HG03025 (cell line): ENCODE results near the gene COMMD1.

Experiments used
- ATAC-seq: cut with Tn5 transposase; IDR thresholded peaks from one replicate; pipeline ENCODE4 v1.9.1; 2021; ENCODE audit warnings: mild to moderate bottlenecking, moderate library complexity; ENCODE audit not compliant: unreplicated experiment, low FRiP score

Gene COMMD1

GRCh38 chr2:62055724-62056336 lies 150.4 kb downstream of the COMMD1 start:
- ATAC-seq: no peak

DNA sequence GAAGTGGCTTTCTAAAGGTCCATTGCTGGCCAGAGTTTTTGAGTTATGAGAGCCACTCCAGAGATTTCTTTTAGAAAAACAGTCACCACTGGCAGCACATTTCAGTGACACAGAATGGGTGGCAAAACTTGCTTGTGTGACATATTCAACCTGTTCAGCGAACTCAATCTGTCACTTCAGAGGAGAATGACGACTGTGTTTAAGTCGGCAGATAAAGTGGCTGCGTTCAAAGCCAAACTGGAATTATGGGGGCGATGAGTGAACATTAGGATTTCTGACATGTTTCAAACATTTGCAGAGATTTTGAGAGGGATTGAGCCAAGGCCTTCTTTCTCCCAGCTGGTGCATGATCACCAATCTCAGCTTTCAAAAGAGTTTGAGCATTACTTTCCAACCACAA lies 150.9 kb downstream of the COMMD1 start:
- no peak for ATAC-seq

DNA sequence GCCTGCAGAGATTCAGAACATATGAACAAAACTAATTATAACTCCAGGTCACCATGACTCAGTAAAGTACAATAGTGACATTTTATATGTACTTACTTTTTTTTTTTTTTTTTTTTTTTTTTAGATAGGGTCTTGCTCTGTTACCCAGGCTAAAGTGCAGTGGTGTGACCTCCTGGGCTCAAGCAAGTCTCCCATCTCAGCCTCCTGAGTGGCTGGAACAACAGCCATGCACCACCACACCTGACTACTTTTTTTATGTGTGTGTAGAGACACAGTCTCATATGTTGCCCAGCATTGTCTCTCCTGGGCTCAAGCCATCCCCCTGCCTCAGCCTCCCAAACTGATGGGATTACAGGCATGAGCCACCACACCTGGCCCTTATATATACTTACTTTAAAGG lies 159.8 kb downstream of the COMMD1 start:
- ATAC-seq: no peak

- ATAC-seq: no peak
These were observed 165.7 kb downstream of the COMMD1 start for GRCh38 chr2:62071126-62071598.

- no peak for ATAC-seq
These were observed 166.5 kb downstream of the COMMD1 start for GRCh38 chr2:62071760-62072680.

DNA sequence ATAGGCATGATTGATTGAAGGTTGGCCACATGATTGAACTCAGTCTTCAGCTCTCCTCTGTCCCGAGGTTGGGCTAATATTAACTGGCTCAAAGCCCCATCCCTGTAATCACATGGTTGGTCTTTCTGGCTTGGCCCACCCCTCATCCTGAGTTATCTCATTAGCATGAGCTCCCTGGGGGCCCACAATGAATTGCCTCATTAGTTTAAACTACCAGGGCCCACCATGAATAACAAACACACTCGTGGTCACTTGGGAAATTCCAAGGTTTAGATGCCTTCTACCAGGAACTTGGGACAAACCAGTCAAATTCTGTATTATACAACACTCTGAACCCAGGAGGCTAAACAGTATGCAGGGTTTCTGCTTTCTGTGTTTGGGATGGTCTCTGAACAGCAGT lies 168.8 kb downstream of the COMMD1 start:
- ATAC-seq: no peak

- ATAC-seq: no peak
These were observed 171.6 kb downstream of the COMMD1 start for GRCh38 chr2:62076980-62077638.

GRCh38 chr2:62084801-62085200 lies 179.3 kb downstream of the COMMD1 start:
- no peak for ATAC-seq

GRCh38 chr2:62089658-62090057 lies 184.2 kb downstream of the COMMD1 start:
- no peak for ATAC-seq

DNA sequence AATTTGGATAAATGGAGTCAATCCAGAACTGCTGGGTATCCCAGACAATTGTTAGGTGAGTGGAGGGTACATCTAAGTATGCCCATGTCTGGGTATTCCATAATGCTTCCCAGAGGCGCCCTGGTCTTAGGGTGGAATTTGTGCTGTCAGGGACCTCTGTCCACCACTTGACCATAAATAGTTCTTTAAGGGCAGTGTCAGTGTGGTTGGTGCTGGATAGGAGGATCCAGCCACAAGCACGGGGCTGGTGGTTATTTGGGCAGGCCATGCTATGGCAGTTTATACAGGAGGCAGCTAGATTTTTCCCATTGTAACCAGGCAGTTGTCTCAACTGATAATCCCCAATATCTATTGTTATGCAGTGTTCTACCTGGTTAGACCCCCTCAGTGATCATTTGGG lies 186.0 kb downstream of the COMMD1 start:
- no peak for ATAC-seq

GRCh38 chr2:62099050-62099449 lies 193.6 kb downstream of the COMMD1 start:
- ATAC-seq: no peak

GRCh38 chr2:62099523-62100175 lies 194.2 kb downstream of the COMMD1 start:
- ATAC-seq: peak; percentile 77

- no peak for ATAC-seq
These were observed 196.4 kb downstream of the COMMD1 start for GRCh38 chr2:62101886-62102285.

DNA sequence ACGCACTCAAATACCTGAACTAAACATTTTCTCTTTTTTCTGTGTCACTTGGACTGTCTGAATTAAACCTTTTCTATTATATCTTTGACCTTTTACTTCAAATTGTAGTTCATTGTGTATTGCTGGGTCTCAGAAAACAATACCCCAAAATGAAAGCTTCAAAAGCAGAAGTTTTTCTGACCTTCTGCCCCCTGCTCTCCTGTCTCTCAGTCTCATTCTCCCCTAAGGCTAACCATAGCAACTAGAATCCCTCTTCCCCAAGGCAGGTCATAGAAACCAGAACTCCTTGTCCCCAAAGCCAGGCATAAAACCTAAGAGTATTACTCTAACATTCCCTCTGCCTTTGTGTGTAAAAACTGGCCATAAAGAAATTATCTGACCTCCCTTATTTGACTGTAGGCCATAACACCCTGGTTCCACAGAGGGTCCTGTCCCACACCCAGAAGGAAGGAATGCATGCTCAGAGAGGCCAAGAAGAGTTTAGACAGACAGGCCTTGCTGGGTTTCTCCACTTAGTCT lies 197.0 kb downstream of the COMMD1 start:
- ATAC-seq: no peak

DNA sequence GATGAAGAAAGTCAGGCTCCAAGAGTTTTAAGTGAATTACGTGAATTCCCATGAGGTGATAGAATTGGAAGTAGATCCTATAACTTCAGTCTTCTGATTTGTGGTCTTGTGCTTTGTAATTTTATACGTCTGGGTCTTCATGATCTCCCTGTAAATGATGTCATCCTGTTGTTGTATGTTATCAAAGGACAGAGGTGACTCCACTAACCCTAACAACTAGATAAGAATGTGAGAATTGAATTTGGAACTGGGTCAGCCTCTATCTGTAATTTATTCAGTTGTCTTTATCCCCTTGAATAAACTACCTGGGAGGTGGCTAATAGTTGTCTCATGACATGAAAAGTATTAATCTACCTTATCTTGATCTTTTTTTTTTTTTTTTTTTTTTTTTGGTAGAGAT lies 204.1 kb downstream of the COMMD1 start:
- ATAC-seq: no peak

DNA sequence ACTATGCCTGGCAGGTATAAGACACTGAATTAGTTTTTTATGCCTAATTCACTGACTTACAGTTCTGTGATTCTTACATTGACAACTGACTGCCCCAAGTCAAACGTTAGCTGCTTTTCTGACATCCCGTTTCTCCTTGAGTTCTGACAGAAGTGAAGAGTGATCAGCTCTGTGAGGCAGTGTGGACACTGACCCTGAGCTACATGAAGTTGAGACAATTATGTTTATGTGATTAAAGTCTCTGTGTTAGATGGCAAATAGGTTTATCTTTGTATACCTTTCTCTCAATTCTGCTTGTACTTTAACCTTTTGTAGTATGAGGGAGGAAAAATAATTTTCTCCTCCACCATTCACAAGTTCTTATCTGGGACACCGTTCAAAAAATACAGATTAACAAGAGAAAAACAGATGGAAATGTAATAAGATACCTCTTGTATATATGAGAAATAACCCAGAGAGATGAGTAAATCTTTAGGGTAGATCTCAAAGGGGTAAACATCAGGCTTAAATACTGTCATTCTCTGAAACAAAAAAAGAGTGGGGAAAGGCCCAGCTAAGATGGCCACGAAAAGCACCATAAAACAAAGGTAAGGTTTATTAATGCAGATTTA lies 205.0 kb downstream of the COMMD1 start:
- no peak for ATAC-seq

GRCh38 chr2:62112179-62112578 lies 206.7 kb downstream of the COMMD1 start:
- ATAC-seq: no peak

- no peak for ATAC-seq
These were observed 209.1 kb downstream of the COMMD1 start for GRCh38 chr2:62114564-62114963.

GRCh38 chr2:62116983-62117382 lies 211.5 kb downstream of the COMMD1 start:
- no peak for ATAC-seq

DNA sequence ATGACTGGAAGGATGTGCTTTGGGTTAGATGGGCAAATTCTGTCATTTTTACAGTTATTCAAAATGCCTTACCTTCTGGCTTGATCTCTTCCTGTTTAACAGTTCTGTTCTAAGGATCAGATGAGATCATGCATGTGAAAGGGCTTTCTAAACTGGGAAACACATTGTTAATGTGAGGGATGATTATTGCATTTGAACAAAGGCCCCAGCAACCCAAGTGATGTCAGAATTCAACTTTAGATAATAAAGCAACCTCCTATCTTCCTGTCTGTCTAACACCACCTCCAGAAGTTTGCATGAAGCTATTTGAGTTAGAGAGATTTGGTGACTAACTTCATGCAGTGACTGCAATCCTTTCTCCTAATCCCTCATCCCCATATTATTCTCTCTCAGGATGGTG lies 212.7 kb downstream of the COMMD1 start:
- no peak for ATAC-seq
